Memory B cell (primary cell): ENCODE data around the gene NIPAL3.
"Not testable (repeated sequence)": the region's sequence is repeated elsewhere in the genome, so short reads cannot be mapped to it uniquely, and the experiment has no call there.

ENCODE experiments used
- ATAC-seq: fragments of 150-1000 bp; cut with Tn5 transposase; 2 replicates; pipeline ENCODE4 v1.10.0; 2021; ENCODE audit warnings: low read depth, mild to moderate bottlenecking, moderate library complexity
- DNase-seq, 2 donors: peaks; one replicate each; pipeline ENCODE4 v3.0.0; 2022; ENCODE audit warnings: low spot score in 2 of 2
- H3K27ac Mint-ChIP-seq: one replicate; pipeline ENCODE4 v1.8.0; 2022; ENCODE audit warnings: mild to moderate bottlenecking, moderate library complexity, mixed read lengths
- H3K27me3 Mint-ChIP-seq: one replicate; pipeline ENCODE4 v1.8.0; 2022; ENCODE audit warnings: mixed read lengths
- H3K36me3 Mint-ChIP-seq: one replicate; pipeline ENCODE4 v1.8.0; 2022; ENCODE audit warnings: mild to moderate bottlenecking, mixed read lengths
- H3K4me1 Mint-ChIP-seq: one replicate; pipeline ENCODE4 v1.8.0; 2022; ENCODE audit warnings: mixed read lengths
- H3K4me3 Mint-ChIP-seq: one replicate; pipeline ENCODE4 v1.8.0; 2022; ENCODE audit warnings: mild to moderate bottlenecking, moderate library complexity, mixed read lengths
- H3K9me3 Mint-ChIP-seq: one replicate; pipeline ENCODE4 v1.8.0; 2022; ENCODE audit warnings: mixed read lengths

The NIPAL3 gene

DNA sequence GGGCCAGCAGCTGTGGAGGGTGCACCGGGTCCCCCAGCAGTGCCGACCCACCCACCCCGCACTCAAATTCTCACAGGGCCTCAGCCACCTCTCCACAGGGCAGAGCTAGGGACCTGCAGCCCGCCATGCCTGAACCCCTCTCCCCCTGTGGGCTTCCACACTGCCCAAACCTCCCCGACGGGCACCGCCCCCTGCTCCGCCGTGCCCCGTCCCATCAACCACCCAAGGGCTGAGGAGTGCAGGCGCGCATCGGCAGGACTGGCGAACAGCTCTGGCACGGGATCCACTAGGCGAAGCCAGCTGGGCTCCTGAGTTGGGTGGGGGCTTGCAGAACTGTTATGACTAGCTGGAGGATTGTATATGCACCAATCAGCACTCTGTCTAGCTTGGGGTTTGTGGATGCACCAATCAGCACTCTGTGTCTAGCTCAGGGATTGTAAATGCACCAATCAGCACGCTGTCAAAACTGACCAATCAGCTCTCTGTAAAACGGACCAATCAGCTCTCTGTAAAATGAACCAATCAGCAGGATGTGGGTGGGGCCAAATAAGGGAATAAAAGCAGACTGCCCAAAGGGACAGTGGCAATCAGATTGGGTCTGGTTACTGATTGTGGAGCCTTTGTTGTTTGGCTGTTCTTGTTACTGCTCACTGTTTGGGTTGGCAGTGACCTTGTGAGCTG, 74.6 kb downstream of the NIPAL3 start:
- Mint-ChIP-seq H3K27ac (no peak overlapping the region), H3K36me3 (peaks cover 2% of the 10 kb centered on the region), H3K9me3 (no peaks in the 10 kb centered on the region), H3K4me3 (no peak overlapping the region), H3K4me1 (peaks cover 5% of the 10 kb centered on the region), H3K27me3 (no peaks in the 10 kb centered on the region)
- DNase-seq (no peak), ATAC-seq (no peak)

- Mint-ChIP-seq H3K36me3 (peaks cover 2% of the 10 kb centered on the region), H3K9me3 (no peaks in the 10 kb centered on the region), H3K27me3 (no peaks in the 10 kb centered on the region), H3K4me1 (peaks cover 5% of the 10 kb centered on the region), H3K27ac (no peak overlapping the region), H3K4me3 (no peak overlapping the region)
- ATAC-seq, result no peak
- no peak for DNase-seq
Observed at GRCh38 chr1:24491577-24492360, 76.2 kb downstream of the NIPAL3 start.

DNA sequence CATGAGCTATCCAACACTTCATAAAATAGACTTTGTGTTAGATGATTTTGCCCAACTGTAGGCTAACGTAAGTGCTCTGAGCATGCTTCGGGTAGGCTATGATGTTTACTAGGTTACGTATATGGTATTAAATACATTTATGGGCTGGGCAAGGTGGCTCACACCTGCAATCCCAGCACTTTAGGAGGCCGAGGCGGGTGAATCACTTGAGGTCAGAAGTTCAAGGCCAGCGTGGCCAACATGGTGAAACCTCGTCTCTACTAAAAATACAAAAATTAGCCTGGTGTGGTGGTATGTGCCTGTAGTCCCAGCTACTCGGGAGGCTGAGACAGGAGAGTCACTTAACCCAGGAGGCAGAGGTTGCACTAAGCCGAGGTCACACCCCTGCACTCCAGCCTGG, 77.3 kb downstream of the NIPAL3 start:
- not testable (repeated sequence) for H3K4me1 Mint-ChIP-seq, H3K27ac Mint-ChIP-seq, H3K36me3 Mint-ChIP-seq, ATAC-seq, H3K9me3 Mint-ChIP-seq, DNase-seq, H3K4me3 Mint-ChIP-seq, H3K27me3 Mint-ChIP-seq

DNA sequence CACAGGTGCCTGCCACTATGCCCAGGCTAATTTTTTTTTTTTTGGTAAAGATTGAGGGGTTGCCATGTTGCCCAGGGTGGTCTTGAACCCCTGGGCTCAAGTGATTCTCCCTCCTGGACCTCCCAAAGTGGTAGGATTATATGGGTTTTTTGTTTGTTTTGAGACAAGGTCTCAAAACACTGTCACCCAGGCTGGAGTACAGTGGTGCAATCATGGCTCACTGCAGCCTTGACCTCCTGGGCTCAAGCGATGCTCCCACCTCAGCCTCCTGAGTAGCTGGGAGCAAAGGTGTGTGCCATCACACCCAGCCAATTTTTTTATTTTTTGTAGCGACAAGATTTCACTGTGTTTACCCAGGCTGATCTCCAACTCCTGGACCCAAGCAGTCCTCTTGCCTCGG, 78.2 kb downstream of the NIPAL3 start:
- no peaks in the 10 kb centered on the region for H3K27me3 Mint-ChIP-seq
- ATAC-seq (no peak), DNase-seq (no peak)
- H3K9me3 Mint-ChIP-seq, result no peaks in the 10 kb centered on the region
- H3K36me3 Mint-ChIP-seq, result no peaks in the 10 kb centered on the region
- no peak overlapping the region for H3K4me3 Mint-ChIP-seq
- no peak overlapping the region for H3K27ac Mint-ChIP-seq
- peaks cover under 1% of the 10 kb centered on the region for H3K4me1 Mint-ChIP-seq

- H3K4me3 Mint-ChIP-seq, result no peak overlapping the region
- DNase-seq (no peak), ATAC-seq (no peak)
- peaks cover 17% of the 10 kb centered on the region for H3K4me1 Mint-ChIP-seq
- H3K36me3 Mint-ChIP-seq, result no peaks in the 10 kb centered on the region
- H3K9me3 Mint-ChIP-seq, result no peaks in the 10 kb centered on the region
- no peak overlapping the region for H3K27ac Mint-ChIP-seq
- no peaks in the 10 kb centered on the region for H3K27me3 Mint-ChIP-seq
Observed at GRCh38 chr1:24498589-24498988, 83.0 kb downstream of the NIPAL3 start.

GRCh38 chr1:24500448-24501048, 84.9 kb downstream of the NIPAL3 start:
- Mint-ChIP-seq H3K4me1 (peaks cover 27% of the 10 kb centered on the region), H3K9me3 (no peaks in the 10 kb centered on the region), H3K4me3 (no peak overlapping the region), H3K36me3 (no peaks in the 10 kb centered on the region), H3K27ac (no peak overlapping the region), H3K27me3 (no peaks in the 10 kb centered on the region)
- ATAC-seq (no peak), DNase-seq (no peak)

GRCh38 chr1:24501371-24502064, 85.9 kb downstream of the NIPAL3 start:
- no peak for ATAC-seq
- H3K27ac Mint-ChIP-seq, result peak overlapping the region; percentile 97
- peaks cover 33% of the 10 kb centered on the region for H3K4me1 Mint-ChIP-seq
- H3K9me3 Mint-ChIP-seq, result no peaks in the 10 kb centered on the region
- peak in 1 of 2 donors; percentile 19 for DNase-seq
- H3K4me3 Mint-ChIP-seq, result peak overlapping the region; percentile 90
- H3K27me3 Mint-ChIP-seq, result no peaks in the 10 kb centered on the region
- H3K36me3 Mint-ChIP-seq, result no peaks in the 10 kb centered on the region

DNA sequence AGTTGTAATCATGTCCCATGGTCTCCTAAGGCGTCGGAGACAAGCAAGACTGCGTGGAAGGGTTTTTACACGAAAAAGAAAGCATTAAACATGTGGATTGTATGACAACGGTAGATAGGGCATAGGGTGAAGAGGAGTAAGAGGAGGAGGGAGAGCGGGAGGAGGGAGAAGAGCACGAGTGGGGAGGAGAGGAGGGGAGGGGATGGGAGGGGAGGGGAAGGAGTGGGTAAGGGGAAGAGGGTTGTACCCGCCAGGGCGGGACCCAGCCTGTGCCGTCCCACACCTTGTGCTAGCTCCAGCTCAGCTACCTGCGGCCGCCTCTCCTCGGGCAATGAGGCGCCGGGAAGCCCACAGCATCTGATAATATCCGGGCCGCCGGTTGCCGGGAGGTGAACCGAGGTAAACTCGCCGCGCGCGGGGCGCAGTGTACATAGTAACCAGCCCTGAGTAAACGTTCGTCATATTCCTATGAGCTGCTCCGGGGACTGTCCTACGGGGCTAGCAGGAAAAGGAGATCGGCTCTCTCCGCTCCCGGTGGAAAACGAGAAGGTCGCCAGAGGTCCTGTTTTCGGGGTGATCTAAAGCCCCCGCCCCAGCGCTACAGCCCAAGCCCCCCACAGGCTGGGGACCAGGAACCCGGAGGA, 86.6 kb downstream of the NIPAL3 start:
- H3K27me3 Mint-ChIP-seq, result no peaks in the 10 kb centered on the region
- H3K9me3 Mint-ChIP-seq, result no peaks in the 10 kb centered on the region
- H3K27ac Mint-ChIP-seq, result peak overlapping the region; percentile 97
- ATAC-seq (peak; percentile 53), DNase-seq (peak; percentile 57 to 65)
- no peaks in the 10 kb centered on the region for H3K36me3 Mint-ChIP-seq
- peak overlapping the region; percentile 90 for H3K4me3 Mint-ChIP-seq
- H3K4me1 Mint-ChIP-seq, result peaks cover 37% of the 10 kb centered on the region

GRCh38 chr1:24502709-24503058, 87.1 kb downstream of the NIPAL3 start, which contains the start of gene RCAN3:
Gene RCAN3 (plus strand): TSS chr1:24502836. CDS start chr1:24514373, 11,537 bp downstream.
- Mint-ChIP-seq H3K9me3 (no peaks in the 10 kb centered on the region), H3K36me3 (no peaks in the 10 kb centered on the region), H3K27me3 (no peaks in the 10 kb centered on the region), H3K27ac (peak within 1 kb of the TSS; percentile 97), H3K4me1 (peaks cover 38% of the 10 kb centered on the region), H3K4me3 (peak within 1 kb of the TSS; percentile 94)
- ATAC-seq, result peak; percentile 82
- DNase-seq, result peak; percentile 84 to 86

GRCh38 chr1:24503059-24503751, 87.6 kb downstream of the NIPAL3 start:
- Mint-ChIP-seq H3K36me3 (peaks cover 2% of the 10 kb centered on the region), H3K4me3 (peak overlapping the region; percentile 94), H3K27me3 (no peaks in the 10 kb centered on the region), H3K4me1 (peaks cover 39% of the 10 kb centered on the region), H3K9me3 (no peaks in the 10 kb centered on the region), H3K27ac (peak overlapping the region; percentile 93)
- peak; percentile 18 to 46 for DNase-seq
- ATAC-seq, result peak; percentile 40

DNA sequence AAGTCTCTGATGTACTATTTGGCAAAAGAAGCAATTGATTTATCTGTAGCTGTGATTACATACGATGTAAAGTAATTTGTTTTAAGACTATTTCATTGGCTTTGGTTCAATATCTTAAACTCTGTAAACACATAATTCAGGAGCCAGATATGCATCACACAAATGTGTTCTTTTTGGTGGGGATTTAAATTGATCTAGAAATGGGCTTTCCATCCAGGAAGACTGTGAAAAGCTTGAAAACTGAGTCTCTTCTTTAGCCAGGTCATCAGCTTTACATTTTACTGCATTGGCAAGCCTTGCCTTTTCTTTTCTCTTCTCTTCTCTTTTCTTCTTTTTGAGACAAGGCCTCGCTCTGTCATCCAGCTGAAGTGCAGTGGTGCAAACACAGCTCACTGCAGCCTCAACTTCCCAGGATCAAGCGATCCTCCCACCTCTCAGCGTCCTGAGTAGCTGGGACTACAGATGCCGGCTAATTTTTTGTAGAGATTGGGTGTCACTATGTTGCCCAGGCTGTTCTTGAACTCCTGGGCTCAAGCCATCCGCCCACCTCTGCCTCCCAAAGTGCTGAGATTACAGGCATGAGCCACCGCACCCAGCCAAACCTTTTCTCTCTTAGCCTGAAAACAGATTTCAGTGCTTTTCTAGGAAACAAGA, 88.4 kb downstream of the NIPAL3 start:
- no peaks in the 10 kb centered on the region for H3K9me3 Mint-ChIP-seq
- ATAC-seq (no peak), DNase-seq (no peak)
- H3K4me1 Mint-ChIP-seq, result peaks cover 39% of the 10 kb centered on the region
- peaks cover 4% of the 10 kb centered on the region for H3K36me3 Mint-ChIP-seq
- peak overlapping the region; percentile 93 for H3K27ac Mint-ChIP-seq
- no peaks in the 10 kb centered on the region for H3K27me3 Mint-ChIP-seq
- H3K4me3 Mint-ChIP-seq, result peak overlapping the region; percentile 94

DNA sequence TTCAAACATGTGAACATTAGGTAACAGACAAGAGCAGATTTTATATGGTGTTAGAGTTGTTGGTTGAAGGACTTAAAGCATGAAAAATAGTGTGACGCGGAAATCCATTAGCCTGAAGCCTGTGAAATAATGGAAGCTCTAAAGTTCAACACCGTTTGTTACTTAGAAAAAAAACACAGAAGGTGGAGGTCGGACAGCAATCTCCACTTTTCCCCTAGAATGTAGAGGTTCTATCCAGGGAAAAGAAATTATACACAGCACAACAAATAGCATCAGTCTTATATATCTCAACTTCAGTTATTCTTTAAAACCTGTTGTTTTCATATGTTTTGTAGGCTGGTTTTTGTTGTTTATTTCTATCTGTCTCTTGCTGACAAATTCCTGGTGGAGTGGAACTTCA, 89.0 kb downstream of the NIPAL3 start:
- Mint-ChIP-seq H3K4me3 (peak overlapping the region; percentile 94), H3K36me3 (peaks cover 4% of the 10 kb centered on the region), H3K9me3 (no peaks in the 10 kb centered on the region), H3K27ac (no peak overlapping the region), H3K27me3 (no peaks in the 10 kb centered on the region), H3K4me1 (peaks cover 38% of the 10 kb centered on the region)
- ATAC-seq (no peak), DNase-seq (no peak)

GRCh38 chr1:24505816-24506215, 90.2 kb downstream of the NIPAL3 start:
- Mint-ChIP-seq H3K27ac (no peak overlapping the region), H3K36me3 (peaks cover 4% of the 10 kb centered on the region), H3K9me3 (no peaks in the 10 kb centered on the region), H3K27me3 (no peaks in the 10 kb centered on the region), H3K4me1 (peaks cover 37% of the 10 kb centered on the region), H3K4me3 (no peak overlapping the region)
- ATAC-seq (no peak), DNase-seq (no peak)
